ENCODE measurements around the gene ABHD17B.

The ABHD17B gene

DNA sequence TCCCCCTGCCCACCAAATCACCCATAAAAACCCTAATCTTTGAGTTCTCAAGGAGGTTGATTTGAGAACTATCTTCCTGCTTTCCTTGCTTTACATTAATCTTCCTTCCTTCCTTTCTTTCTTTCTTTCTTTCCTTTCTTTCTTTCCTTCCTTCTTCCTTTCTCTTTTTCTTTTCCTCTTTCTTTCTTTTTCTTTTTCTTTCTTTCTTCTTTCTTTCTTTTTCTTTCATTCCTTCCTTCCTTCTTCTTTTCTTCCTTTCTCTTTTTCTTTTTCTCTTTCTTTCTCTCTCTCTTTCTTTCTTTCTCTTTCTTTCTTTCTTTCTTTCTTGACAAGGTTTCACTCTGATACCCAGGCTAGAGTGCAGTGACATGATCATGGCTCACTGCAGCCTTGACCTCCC is 75.4 kb downstream of the ABHD17B start:
- no peak for DNase-seq (ENCODE audit: low spot score)

DNA sequence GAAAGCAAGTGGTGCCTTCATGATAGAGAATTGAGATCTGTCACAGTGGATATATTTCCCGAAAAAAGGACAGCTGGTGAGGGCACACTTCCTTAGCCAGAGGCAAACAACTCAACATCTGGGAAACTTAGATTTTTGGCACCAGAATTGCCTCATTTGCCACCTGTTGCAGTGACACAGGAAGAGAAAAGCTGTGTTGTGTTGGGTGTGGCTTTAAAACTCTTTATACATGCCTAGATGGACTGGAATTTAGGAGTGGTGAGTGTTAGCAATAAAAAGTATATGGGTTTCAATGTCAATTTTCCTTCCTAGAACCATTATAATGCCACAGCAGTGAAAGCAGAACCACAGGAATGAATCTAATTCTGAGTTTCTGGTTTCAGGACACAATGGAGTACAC is 80.1 kb downstream of the ABHD17B start:
- DNase-seq (ENCODE audit: low spot score): no peak
- TF ChIP-seq, protein P1, sequence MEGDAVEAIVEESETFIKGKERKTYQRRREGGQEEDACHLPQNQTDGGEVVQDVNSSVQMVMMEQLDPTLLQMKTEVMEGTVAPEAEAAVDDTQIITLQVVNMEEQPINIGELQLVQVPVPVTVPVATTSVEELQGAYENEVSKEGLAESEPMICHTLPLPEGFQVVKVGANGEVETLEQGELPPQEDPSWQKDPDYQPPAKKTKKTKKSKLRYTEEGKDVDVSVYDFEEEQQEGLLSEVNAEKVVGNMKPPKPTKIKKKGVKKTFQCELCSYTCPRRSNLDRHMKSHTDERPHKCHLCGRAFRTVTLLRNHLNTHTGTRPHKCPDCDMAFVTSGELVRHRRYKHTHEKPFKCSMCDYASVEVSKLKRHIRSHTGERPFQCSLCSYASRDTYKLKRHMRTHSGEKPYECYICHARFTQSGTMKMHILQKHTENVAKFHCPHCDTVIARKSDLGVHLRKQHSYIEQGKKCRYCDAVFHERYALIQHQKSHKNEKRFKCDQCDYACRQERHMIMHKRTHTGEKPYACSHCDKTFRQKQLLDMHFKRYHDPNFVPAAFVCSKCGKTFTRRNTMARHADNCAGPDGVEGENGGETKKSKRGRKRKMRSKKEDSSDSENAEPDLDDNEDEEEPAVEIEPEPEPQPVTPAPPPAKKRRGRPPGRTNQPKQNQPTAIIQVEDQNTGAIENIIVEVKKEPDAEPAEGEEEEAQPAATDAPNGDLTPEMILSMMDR (IDR thresholded peaks at IDR 0.05; ENCODE audit: extremely low read depth, missing control alignments): no peak

More for the DNA sequence above, 75.4 kb downstream of the ABHD17B start:
- TF ChIP-seq, protein P1 (IDR thresholded peaks at IDR 0.05; ENCODE audit: extremely low read depth, missing control alignments): no peak

DNA sequence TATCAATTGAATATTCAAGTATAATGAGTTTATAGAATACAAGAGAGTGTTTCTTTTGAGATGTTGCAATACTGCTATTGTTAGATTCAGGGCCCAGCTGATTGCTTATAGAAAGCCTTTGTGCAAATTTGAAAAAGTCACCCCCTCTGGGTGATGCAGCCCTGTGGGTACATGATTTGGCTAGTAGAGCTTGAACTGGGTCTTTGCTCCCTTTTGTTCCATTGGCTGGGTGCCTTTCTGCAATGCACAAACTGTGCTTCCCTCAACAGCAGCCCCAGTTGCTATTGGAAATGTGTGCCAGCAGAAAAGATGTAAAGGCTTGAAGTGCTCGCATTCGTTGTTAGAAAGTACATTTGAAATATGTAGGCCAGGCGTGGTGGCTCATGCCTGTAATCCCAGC is 80.8 kb downstream of the ABHD17B start:
- TF ChIP-seq, protein P1 (IDR thresholded peaks at IDR 0.05; ENCODE audit: extremely low read depth, missing control alignments): no peak
- no peak for DNase-seq (ENCODE audit: low spot score)

DNA sequence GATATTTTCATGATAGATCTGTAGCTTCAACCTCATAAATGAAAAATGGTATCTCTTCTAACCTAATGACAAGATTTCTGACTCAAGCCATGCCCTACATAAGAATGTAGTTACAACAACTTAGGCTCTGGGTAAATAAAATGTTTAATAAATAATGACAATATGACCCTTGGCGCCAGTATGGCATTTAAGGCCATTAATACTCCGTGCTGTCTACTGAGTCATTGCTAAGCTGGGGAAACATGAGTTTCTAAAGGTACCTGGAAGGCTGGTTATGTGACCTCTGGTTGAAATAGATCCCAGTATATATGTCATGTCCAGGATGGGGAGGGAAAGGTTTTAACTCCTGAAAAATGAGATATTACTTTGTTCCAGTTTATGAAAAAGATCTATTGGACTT is 84.7 kb downstream of the ABHD17B start:
- TF ChIP-seq, protein P1 (IDR thresholded peaks at IDR 0.05; ENCODE audit: extremely low read depth, missing control alignments): no peak
- no peak for DNase-seq (ENCODE audit: low spot score)

DNA sequence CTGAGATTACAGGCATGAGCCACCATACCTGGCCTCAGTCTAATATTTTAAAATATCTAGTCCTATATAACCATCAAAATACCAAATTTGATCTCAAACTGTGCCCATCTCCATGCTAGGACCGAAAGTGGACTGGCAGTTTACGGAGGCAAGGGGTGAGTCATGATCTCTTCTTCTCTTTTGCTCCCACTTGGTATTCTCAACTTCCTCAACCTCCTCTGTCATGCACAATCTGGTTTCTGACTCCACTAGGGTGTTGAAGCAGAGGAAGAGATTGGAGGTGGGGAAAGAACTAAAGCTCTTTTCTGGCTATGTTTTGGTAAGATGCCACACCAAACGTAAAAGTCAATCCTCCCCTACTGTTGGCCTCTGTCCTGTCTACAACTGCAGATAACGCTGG is 86.7 kb downstream of the ABHD17B start:
- TF ChIP-seq, protein P1 (IDR thresholded peaks at IDR 0.05; ENCODE audit: extremely low read depth, missing control alignments): no peak
- no peak for DNase-seq (ENCODE audit: low spot score)

DNA sequence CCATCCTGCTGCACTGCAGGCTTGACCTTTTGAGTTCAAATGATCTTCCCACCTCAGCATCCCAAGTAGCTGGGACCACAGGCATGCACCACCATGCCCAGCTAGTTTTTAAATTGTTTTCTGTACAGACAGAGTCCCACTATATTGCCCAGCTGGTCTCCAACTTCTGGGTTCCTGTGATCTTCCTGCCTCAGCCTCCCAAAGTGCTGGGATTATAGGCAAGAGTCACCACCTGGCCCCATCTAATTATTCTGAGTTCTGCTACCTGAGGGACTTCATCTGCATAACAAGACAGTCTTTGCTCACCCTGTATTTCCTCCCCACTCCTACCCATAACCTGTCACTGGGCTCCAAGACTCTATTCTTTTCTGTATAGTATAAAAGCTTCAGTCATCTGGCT is 88.1 kb downstream of the ABHD17B start:
- no peak for DNase-seq (ENCODE audit: low spot score)
- TF ChIP-seq, protein P1 (IDR thresholded peaks at IDR 0.05; ENCODE audit: extremely low read depth, missing control alignments): no peak

DNA sequence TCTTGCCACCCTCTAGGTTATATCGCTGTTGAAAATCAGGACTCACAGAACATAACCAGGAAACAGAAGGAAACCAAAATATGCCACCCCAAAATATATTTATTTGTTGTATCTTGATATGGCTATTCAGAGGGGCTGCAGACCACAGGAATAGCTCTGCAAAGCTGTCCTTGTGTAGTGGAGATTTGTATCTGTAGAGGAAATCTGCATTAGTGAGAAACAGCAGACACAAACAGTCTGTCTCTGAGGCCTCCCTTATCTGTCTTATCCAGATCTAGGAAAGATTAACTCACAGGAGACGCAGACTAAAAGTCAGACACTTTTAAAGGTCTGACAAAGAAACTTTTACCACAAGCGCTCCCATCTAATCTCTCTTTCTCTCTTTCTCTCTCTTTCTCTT is 88.5 kb downstream of the ABHD17B start:
- DNase-seq (ENCODE audit: low spot score): no peak
- TF ChIP-seq, protein P1 (IDR thresholded peaks at IDR 0.05; ENCODE audit: extremely low read depth, missing control alignments): no peak
